ENCODE data around the gene MMD2. TPM values are rescaled to one million over a fixed set of nuclear protein-coding genes. Genes with fewer than 3 reads are reported as not detected.

Gene MMD2
- total RNA-seq, 1 experiment from 2014 or later, result not detected

DNA sequence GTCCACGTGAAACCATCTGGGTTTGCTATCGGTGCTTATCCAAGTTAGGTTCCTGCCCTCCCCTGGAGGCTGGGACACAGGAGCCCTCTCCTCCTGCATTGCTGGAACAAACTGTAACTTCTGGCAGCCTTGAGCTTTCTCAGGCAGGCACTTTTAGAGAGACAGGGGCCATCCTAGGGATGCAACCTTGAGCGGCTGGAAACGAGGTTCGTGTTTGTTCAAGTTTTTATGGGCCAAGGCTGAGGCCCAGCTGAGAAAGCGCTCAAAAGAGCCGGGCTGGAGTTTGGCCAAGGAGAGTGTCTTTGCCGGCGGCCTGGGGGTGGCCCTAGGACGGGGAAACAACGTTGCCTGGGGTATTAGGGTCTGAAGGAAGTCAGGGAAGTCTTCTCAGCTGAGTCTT lies 5.5 kb upstream of the MMD2 start:
- Histone ChIP-seq H3K4me2 (ENCODE audit: low read length) (no peak overlapping the region), H3K9ac (ENCODE audit: low read length) (no peak overlapping the region), H3K27ac (ENCODE audit: low read length) (no peak overlapping the region), H3K27me3 (ENCODE audit: low read length) (no peaks in the 10 kb centered on the region), H3K36me3 (ENCODE audit: low read depth, low read length) (no peaks in the 10 kb centered on the region), H3K79me2 (ENCODE audit: low read length) (no peaks in the 10 kb centered on the region), H3K4me3 (ENCODE audit: low read length) (no peak overlapping the region), H3F3A (ENCODE audit: low read length, unreplicated experiment) (no peaks in the 10 kb centered on the region), H4K20me1 (ENCODE audit: low read length) (no peaks in the 10 kb centered on the region), H2AFZ (ENCODE audit: low read length) (no peak overlapping the region), H3K9me3 (ENCODE audit: low read length) (no peaks in the 10 kb centered on the region), H3K4me1 (ENCODE audit: insufficient read depth, low read length) (no peaks in the 10 kb centered on the region), H3K9me2 (replicated peaks; ENCODE audit: low read length) (no peaks in the 10 kb centered on the region)
- intact Hi-C loops (cut with micrococcal nuclease), result no loop called here
- ATAC-seq (no peak), DNase-seq (no peak)
- CTCF ChIA-PET, result no interaction called here
- no TSS peak for BruUV-seq (replicated peaks)
- no peak for TF ChIP-seq EZH2 (IDR thresholded peaks at IDR 0.05; ENCODE audit: low read length, unreplicated experiment)
- TF ChIP-seq, protein P1, sequence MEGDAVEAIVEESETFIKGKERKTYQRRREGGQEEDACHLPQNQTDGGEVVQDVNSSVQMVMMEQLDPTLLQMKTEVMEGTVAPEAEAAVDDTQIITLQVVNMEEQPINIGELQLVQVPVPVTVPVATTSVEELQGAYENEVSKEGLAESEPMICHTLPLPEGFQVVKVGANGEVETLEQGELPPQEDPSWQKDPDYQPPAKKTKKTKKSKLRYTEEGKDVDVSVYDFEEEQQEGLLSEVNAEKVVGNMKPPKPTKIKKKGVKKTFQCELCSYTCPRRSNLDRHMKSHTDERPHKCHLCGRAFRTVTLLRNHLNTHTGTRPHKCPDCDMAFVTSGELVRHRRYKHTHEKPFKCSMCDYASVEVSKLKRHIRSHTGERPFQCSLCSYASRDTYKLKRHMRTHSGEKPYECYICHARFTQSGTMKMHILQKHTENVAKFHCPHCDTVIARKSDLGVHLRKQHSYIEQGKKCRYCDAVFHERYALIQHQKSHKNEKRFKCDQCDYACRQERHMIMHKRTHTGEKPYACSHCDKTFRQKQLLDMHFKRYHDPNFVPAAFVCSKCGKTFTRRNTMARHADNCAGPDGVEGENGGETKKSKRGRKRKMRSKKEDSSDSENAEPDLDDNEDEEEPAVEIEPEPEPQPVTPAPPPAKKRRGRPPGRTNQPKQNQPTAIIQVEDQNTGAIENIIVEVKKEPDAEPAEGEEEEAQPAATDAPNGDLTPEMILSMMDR (conservative IDR thresholded peaks at IDR 0.05; ENCODE audit: low read depth, low read length), result no peak
- no peak for TF ChIP-seq EZH2phosphoT487 (IDR thresholded peaks at IDR 0.05; ENCODE audit: borderline replicate concordance, low read length)
- POLR2A ChIA-PET (ENCODE audit: unreplicated experiment), result no interaction called here

DNA sequence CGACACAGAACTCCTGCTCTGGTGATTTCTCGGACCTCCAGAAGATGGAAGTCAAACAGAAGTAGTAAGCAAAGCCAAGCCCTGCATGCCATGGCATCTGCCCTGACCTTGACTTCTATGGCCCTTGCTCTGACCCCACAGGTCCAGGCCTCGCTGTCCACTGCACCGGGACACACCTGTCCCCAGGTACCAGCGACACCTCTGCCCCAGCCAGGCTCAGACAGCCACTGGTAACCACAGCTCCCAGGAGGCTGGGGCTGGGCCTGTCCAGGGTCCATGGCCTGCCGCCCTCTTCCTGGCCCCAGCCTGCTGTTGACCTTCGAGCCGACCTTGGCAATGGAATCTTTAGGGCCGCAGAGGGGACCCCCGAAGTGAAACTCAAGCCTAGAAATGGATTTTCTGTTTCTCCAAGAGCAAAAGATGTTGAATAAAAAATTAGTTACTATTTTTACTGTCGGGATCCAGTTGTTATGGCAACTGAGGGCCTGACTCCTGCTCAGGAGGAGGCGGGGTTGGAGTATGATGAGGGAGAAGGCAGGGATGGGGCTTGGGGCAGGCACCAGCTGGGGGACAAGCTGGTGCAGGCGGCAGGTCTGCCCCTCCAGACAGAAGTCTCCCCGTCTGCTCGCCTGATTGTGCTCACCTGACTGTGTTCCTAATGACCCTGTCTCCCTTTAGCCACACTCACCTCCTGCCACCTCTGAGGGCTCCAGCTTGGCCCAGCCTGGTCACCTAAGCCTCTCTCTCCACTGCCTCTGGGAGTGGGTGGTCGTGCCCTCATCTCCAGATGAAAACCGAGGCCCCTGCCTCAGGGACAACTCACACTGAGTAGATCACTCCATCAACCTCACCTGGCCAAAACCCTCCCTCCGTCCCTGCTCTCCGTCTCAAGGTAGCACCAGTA lies 4.1 kb upstream of the MMD2 start:
- CTCF ChIA-PET, result no interaction called here
- no peak overlapping the region for H2AFZ ChIP-seq (ENCODE audit: low read length)

More for the DNA sequence above, 4.1 kb upstream of the MMD2 start:
- Histone ChIP-seq H3K27ac (ENCODE audit: low read length) (no peak overlapping the region), H3K4me3 (ENCODE audit: low read length) (no peak overlapping the region), H3K4me2 (ENCODE audit: low read length) (no peak overlapping the region), H4K20me1 (ENCODE audit: low read length) (no peaks in the 10 kb centered on the region), H3K27me3 (ENCODE audit: low read length) (no peaks in the 10 kb centered on the region), H3K79me2 (ENCODE audit: low read length) (no peaks in the 10 kb centered on the region), H3K36me3 (ENCODE audit: low read depth, low read length) (no peaks in the 10 kb centered on the region), H3K9me3 (ENCODE audit: low read length) (no peaks in the 10 kb centered on the region), H3F3A (ENCODE audit: low read length, unreplicated experiment) (no peaks in the 10 kb centered on the region), H3K9me2 (replicated peaks; ENCODE audit: low read length) (no peaks in the 10 kb centered on the region), H3K4me1 (ENCODE audit: insufficient read depth, low read length) (no peaks in the 10 kb centered on the region), H3K9ac (ENCODE audit: low read length) (no peak overlapping the region)
- no TSS peak for BruUV-seq (replicated peaks)
- POLR2A ChIA-PET (ENCODE audit: unreplicated experiment), result no interaction called here
- no peak for DNase-seq
- intact Hi-C loops (cut with micrococcal nuclease), result no loop called here
- TF ChIP-seq EZH2 (IDR thresholded peaks at IDR 0.05; ENCODE audit: low read length, unreplicated experiment), result no peak
- no peak for TF ChIP-seq EZH2phosphoT487 (IDR thresholded peaks at IDR 0.05; ENCODE audit: borderline replicate concordance, low read length)
- TF ChIP-seq, protein P1 (conservative IDR thresholded peaks at IDR 0.05; ENCODE audit: low read depth, low read length), result no peak
- ATAC-seq, result no peak
